GM21717 (cell line): ENCODE results near the gene UBR3.
"Not testable (repeated sequence)": the region's sequence is repeated elsewhere in the genome, so short reads cannot be mapped to it uniquely, and the experiment has no call there.

Source experiments
- ATAC-seq: cut with Tn5 transposase; IDR thresholded peaks from one replicate; pipeline ENCODE4 v1.9.1; 2021; ENCODE audit warnings: mild to moderate bottlenecking, moderate library complexity; ENCODE audit not compliant: unreplicated experiment

The UBR3 gene

GRCh38 chr2:170091436-170091835 is 264.2 kb downstream of the UBR3 start:
- ATAC-seq, result no peak

DNA sequence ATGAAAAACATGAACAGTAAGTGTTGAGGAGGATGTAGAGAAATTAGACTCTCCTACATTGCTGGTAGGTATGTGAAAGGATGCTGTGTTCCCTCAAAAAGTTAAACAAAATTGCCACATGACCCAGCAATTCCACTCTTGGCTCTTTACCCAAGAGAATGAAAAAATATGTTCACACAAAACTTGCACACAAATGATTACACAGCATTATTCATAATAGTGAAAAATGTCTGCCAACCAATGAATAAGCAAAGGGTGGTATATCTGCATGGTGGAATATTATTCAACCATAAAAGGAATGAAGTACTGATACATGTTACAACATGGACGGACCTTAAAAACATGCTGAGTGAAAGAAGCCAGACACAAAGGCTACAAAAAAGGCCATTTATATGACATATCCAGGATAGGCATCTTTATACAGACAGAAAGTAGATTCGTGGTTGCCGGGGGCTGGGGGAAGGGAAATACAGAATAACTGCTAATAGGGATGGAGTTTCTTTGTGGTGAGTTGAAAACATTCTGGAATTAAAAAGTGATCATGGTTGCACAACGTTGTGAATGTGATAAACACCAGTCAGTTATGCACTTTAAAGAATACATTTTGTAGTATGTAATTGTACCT is 265.3 kb downstream of the UBR3 start:
- no peak for ATAC-seq

GRCh38 chr2:170095380-170095779 is 268.1 kb downstream of the UBR3 start:
- ATAC-seq, result no peak

GRCh38 chr2:170098626-170099312 is 271.5 kb downstream of the UBR3 start:
- no peak for ATAC-seq

DNA sequence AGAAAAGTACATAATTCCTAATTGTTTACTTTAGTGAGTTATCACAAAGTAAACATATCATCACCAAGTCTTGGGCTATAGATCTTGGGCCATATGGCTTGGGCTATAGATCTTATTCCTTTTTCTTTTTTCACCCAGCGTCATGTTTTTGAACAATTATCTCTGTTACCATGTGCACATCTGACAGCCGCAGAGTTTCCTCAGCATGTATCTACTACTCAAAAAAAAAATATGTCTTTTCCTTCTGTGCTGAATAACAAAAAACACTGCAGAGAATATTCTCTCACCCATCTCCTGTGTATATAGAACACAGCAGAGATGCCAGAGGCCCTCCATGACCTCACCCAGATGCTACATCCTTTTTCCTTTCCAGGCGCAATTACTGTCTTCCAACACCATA is 274.5 kb downstream of the UBR3 start:
- ATAC-seq, result no peak

- no peak for ATAC-seq
Measured at GRCh38 chr2:170106102-170106840, 279.0 kb downstream of the UBR3 start.

- no peak for ATAC-seq
Measured at GRCh38 chr2:170113168-170113894, 286.1 kb downstream of the UBR3 start.

DNA sequence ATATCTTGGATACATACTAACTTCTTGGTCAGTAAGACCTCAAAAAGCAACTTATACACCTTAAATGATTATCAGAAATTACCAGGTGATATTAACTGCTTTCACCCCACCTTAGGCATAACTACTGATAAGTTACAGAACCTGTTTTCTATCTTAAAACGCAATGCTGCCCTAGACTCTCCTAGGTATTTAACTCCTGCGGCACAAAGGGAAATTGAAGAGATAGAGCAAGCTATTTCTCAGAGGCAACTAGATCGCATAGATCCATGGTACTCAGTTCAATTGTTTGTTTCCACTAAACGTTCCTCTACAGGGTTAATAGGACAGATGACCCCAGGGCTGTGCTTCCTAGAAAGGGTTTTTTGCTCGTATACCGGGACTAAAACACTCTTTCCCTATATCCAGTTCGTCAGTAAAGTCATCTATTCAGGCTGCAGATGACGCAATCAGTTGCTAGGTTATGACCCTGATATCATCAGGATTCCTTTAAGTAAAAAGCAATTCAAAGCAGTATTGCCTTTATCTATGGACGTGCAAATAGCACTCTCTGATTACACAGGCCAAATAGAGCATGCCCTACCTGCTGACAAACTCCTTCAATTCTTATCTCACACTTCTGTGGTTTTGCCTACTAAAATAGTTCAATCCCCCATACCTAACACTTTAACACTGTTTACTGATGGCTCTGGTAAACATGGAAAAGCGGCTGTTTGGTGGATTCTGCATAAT is 288.4 kb downstream of the UBR3 start:
- ATAC-seq, result no peak

GRCh38 chr2:170118641-170119040 is 291.4 kb downstream of the UBR3 start:
- ATAC-seq, result no peak

- not testable (repeated sequence) for ATAC-seq
Measured at GRCh38 chr2:170119326-170119725, 292.1 kb downstream of the UBR3 start.

GRCh38 chr2:170121689-170122088 is 294.4 kb downstream of the UBR3 start:
- ATAC-seq, result no peak

- ATAC-seq, result no peak
Measured at GRCh38 chr2:170122883-170123547, 295.8 kb downstream of the UBR3 start.

GRCh38 chr2:170123593-170123992 is 296.3 kb downstream of the UBR3 start:
- ATAC-seq, result no peak

DNA sequence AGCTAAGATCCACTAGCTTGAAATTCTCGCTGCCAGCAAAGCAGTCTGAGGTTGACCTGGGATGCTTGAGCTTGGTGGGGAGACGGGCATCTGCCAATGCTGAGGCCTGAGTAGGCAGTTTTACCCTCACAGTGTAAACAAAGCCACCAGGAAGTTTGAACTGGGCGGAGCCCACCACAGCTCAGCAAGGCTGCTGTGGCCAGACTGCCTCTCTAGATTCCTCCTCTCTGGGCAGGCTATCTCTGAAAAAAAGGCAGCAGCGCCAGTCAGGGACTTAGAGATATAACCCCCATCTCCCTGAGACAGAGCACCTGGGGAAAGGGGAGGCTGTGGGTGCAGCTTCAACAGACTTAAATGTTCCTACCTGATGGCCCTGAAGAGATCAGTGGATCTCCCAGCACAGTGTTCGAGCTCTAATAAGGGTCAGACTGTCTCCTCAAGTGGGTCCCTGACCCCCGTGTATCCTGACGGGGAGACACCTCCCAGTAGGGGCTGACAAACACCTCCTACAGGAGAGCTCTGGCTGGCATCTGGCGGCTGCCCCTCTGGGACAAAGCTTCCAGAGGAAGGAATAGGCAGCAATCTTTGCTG is 299.0 kb downstream of the UBR3 start:
- ATAC-seq, result not testable (repeated sequence)
